ENCODE data around the gene CPHXL2.

DNA sequence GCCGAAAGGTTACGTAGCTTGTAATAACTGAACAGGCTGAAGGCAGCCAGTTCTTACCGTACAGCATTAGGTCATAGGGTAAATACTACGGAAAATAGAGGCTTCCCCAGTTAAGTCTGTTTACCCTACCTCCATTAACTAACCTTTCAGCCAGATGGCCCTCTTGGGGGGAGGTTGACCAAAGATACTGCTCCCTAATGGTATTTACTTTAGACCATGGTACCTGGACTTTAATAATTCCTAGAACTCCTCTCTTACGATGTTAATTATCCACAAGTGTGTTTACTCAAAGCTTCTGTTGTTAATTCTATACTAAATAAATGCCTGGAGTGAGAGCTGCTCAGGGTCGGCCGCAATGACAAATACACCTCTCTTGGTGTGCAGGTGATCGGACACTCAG, 44.0 kb downstream of the CPHXL2 start:
- TF ChIP-seq, protein P1, sequence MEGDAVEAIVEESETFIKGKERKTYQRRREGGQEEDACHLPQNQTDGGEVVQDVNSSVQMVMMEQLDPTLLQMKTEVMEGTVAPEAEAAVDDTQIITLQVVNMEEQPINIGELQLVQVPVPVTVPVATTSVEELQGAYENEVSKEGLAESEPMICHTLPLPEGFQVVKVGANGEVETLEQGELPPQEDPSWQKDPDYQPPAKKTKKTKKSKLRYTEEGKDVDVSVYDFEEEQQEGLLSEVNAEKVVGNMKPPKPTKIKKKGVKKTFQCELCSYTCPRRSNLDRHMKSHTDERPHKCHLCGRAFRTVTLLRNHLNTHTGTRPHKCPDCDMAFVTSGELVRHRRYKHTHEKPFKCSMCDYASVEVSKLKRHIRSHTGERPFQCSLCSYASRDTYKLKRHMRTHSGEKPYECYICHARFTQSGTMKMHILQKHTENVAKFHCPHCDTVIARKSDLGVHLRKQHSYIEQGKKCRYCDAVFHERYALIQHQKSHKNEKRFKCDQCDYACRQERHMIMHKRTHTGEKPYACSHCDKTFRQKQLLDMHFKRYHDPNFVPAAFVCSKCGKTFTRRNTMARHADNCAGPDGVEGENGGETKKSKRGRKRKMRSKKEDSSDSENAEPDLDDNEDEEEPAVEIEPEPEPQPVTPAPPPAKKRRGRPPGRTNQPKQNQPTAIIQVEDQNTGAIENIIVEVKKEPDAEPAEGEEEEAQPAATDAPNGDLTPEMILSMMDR (tag by site-specific recombination; IDR thresholded peaks at IDR 0.05) = no peak
- TF ChIP-seq, protein P2, sequence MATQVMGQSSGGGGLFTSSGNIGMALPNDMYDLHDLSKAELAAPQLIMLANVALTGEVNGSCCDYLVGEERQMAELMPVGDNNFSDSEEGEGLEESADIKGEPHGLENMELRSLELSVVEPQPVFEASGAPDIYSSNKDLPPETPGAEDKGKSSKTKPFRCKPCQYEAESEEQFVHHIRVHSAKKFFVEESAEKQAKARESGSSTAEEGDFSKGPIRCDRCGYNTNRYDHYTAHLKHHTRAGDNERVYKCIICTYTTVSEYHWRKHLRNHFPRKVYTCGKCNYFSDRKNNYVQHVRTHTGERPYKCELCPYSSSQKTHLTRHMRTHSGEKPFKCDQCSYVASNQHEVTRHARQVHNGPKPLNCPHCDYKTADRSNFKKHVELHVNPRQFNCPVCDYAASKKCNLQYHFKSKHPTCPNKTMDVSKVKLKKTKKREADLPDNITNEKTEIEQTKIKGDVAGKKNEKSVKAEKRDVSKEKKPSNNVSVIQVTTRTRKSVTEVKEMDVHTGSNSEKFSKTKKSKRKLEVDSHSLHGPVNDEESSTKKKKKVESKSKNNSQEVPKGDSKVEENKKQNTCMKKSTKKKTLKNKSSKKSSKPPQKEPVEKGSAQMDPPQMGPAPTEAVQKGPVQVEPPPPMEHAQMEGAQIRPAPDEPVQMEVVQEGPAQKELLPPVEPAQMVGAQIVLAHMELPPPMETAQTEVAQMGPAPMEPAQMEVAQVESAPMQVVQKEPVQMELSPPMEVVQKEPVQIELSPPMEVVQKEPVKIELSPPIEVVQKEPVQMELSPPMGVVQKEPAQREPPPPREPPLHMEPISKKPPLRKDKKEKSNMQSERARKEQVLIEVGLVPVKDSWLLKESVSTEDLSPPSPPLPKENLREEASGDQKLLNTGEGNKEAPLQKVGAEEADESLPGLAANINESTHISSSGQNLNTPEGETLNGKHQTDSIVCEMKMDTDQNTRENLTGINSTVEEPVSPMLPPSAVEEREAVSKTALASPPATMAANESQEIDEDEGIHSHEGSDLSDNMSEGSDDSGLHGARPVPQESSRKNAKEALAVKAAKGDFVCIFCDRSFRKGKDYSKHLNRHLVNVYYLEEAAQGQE (tag by site-specific recombination; IDR thresholded peaks at IDR 0.05) = no peak
- TF ChIP-seq ZNF324 (tag by site-specific recombination; IDR thresholded peaks at IDR 0.05) (no peak), ZFP41 (tag by site-specific recombination; IDR thresholded peaks at IDR 0.05; ENCODE audit: borderline replicate concordance) (no peak)
- TF ChIP-seq, protein P3, sequence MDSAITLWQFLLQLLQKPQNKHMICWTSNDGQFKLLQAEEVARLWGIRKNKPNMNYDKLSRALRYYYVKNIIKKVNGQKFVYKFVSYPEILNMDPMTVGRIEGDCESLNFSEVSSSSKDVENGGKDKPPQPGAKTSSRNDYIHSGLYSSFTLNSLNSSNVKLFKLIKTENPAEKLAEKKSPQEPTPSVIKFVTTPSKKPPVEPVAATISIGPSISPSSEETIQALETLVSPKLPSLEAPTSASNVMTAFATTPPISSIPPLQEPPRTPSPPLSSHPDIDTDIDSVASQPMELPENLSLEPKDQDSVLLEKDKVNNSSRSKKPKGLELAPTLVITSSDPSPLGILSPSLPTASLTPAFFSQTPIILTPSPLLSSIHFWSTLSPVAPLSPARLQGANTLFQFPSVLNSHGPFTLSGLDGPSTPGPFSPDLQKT (IDR thresholded peaks at IDR 0.05; ENCODE audit: borderline replicate concordance, low read depth, low read length) = no peak
